ENCODE measurements around the gene BCL11B. TPM values are rescaled to one million over a fixed set of nuclear protein-coding genes. Genes with fewer than 3 reads are reported as not detected.

BCL11B gene
- total RNA-seq, 2 donors from 2014 or later = 3.7 to 5.1 TPM

- intact Hi-C loops (cut with DNase I, micrococcal nuclease) = no loop called here
- ATAC-seq = no peak
- DNase-seq = no peak
Measured at GRCh38 chr14:99258876-99259726, 12.9 kb downstream of the BCL11B start.

- DNase-seq = no peak
- intact Hi-C loops (cut with DNase I, micrococcal nuclease) = no loop called here
- no peak for ATAC-seq
Measured at GRCh38 chr14:99258341-99258861, 13.6 kb downstream of the BCL11B start.

- no peak for ATAC-seq
- intact Hi-C loops (cut with DNase I, micrococcal nuclease) = no loop called here
- no peak for DNase-seq
Measured at GRCh38 chr14:99257673-99258221, 14.2 kb downstream of the BCL11B start.

- DNase-seq (no peak), ATAC-seq (no peak)
- intact Hi-C loops (cut with DNase I, micrococcal nuclease) = no loop called here
Measured at GRCh38 chr14:99257122-99257672, 14.8 kb downstream of the BCL11B start.

GRCh38 chr14:99256483-99256874 lies 15.5 kb downstream of the BCL11B start:
- no peak for ATAC-seq
- intact Hi-C loops (cut with DNase I, micrococcal nuclease) = no loop called here
- DNase-seq = no peak

GRCh38 chr14:99255621-99256482 lies 16.1 kb downstream of the BCL11B start:
- intact Hi-C loops (cut with DNase I, micrococcal nuclease) = no loop called here
- DNase-seq = no peak
- no peak for ATAC-seq

- intact Hi-C loops (cut with DNase I, micrococcal nuclease) = no loop called here
- ATAC-seq (no peak), DNase-seq (no peak)
Measured at GRCh38 chr14:99254328-99255009, 17.5 kb downstream of the BCL11B start.

- intact Hi-C loops (cut with DNase I, micrococcal nuclease) = no loop called here
- DNase-seq (no peak), ATAC-seq (no peak)
Measured at GRCh38 chr14:99253890-99254289, 18.1 kb downstream of the BCL11B start.

GRCh38 chr14:99252940-99253868 lies 18.8 kb downstream of the BCL11B start:
- ATAC-seq (peak; percentile 66), DNase-seq (no peak)
- intact Hi-C loops (cut with DNase I, micrococcal nuclease) = no loop called here

- ATAC-seq (no peak), DNase-seq (no peak)
- intact Hi-C loops (cut with DNase I, micrococcal nuclease) = no loop called here
Measured at GRCh38 chr14:99252443-99252939, 19.5 kb downstream of the BCL11B start.

GRCh38 chr14:99251721-99252120 lies 20.3 kb downstream of the BCL11B start:
- intact Hi-C loops (cut with DNase I, micrococcal nuclease) = no loop called here
- ATAC-seq (no peak), DNase-seq (no peak)

- intact Hi-C loops (cut with DNase I, micrococcal nuclease) = no loop called here
- DNase-seq = no peak
- peak; percentile 38 for ATAC-seq
Measured at GRCh38 chr14:99250636-99251208, 21.3 kb downstream of the BCL11B start.

- ATAC-seq = no peak
- intact Hi-C loops (cut with DNase I, micrococcal nuclease) = no loop called here
- DNase-seq = no peak
Measured at GRCh38 chr14:99249389-99249788, 22.6 kb downstream of the BCL11B start.

- no peak for DNase-seq
- no peak for ATAC-seq
- intact Hi-C loops (cut with DNase I, micrococcal nuclease) = no loop called here
Measured at GRCh38 chr14:99248761-99249171, 23.2 kb downstream of the BCL11B start.

- intact Hi-C loops (cut with DNase I, micrococcal nuclease) = no loop called here
- no peak for DNase-seq
- ATAC-seq = no peak
Measured at GRCh38 chr14:99247772-99248171, 24.2 kb downstream of the BCL11B start.

GRCh38 chr14:99247101-99247729 lies 24.8 kb downstream of the BCL11B start:
- ATAC-seq (no peak), DNase-seq (no peak)
- intact Hi-C loops (cut with DNase I, micrococcal nuclease) = no loop called here

All from left colon (tissue), 2 donors.